Activated CD4-positive, alpha-beta T cell treated with anti-CD3 and anti-CD28 coated beads, Interleukin-2, amount 50 U/mL, for 48 hours (primary cell): ENCODE measurements around the gene BATF2.

Experiments
- DNase-seq, 2 experiments: peaks; one replicate each; pipeline ENCODE4 v3.0.0-alpha.2; 2020

Gene BATF2

DNA sequence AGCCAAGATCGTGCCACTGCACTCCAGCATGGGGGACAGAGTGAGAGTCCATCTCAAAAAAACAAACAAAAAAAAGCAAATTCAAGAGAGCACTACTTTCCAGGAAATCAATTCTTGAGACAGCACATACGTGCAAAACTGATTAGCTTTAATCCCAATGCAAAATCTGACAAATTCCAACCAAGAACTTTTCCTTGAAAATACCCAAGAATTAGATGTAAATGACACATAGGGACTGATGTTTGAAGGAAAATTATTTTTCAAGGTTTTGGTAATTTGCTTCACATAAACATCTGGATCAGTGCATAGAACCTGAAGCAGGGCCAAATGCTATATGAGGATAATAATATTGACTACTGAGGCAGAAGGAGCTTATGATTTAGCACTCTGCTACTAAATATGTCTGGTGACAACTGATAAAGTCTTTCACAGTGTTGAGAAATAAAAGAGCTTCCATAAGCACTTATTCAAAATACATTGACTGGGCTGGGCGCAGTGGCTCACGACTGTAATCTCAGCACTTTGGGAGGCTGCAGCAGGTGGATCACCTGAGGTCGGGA lies 33.6 kb downstream of the BATF2 start:
- no peak for DNase-seq

- DNase-seq: no peak
These were observed 36.1 kb downstream of the BATF2 start for GRCh38 chr11:64960719-64961118.

- DNase-seq: no peak
These were observed 37.3 kb downstream of the BATF2 start for GRCh38 chr11:64959498-64959897.

GRCh38 chr11:64954201-64954600 lies 42.6 kb downstream of the BATF2 start:
- DNase-seq: no peak

DNA sequence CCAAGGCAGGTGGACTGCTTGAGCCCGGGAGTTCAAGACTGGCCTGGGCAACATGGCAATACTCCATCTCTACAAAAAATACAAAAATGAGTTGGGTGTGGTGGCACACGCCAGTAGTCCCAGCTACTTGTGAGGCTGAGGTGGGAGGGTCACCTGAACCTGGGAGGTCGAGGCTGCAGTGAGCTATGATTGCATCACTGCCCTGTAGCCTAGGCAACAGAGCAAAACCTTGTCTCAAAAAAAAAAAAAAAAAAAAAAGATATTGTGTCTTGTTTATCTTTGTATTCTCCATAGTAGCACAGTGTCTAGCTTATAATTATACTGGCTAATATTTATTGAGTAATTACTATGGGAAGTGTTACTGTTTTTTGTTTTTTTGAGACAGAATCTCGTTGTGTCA lies 45.2 kb downstream of the BATF2 start:
- DNase-seq: no peak

- DNase-seq: no peak
These were observed 49.5 kb downstream of the BATF2 start for GRCh38 chr11:64947208-64947814.
